Cortex of kidney (tissue), 1 donor: ENCODE measurements around the gene CBLB.
"Not testable (repeated sequence)": the region's sequence is repeated elsewhere in the genome, so short reads cannot be mapped to it uniquely, and the experiment has no call there.

Experiments
- DNase-seq: peaks from one replicate; lab custom pipeline; 2025; lab: John Stamatoyannopoulos, UW

Gene CBLB

GRCh38 chr3:105816833-105817232, 52.0 kb downstream of the CBLB start:
- no peak for DNase-seq

- not testable (repeated sequence) for DNase-seq
Measured at GRCh38 chr3:105815331-105815730, 53.5 kb downstream of the CBLB start.

- no peak for DNase-seq
Measured at GRCh38 chr3:105813710-105814109, 55.1 kb downstream of the CBLB start.

GRCh38 chr3:105812194-105812586, 56.6 kb downstream of the CBLB start:
- no peak for DNase-seq

GRCh38 chr3:105811518-105812193, 57.2 kb downstream of the CBLB start:
- no peak for DNase-seq

GRCh38 chr3:105809208-105809888, 59.5 kb downstream of the CBLB start:
- DNase-seq = no peak

- DNase-seq = no peak
Measured at GRCh38 chr3:105807701-105808100, 61.1 kb downstream of the CBLB start.

- DNase-seq = no peak
Measured at GRCh38 chr3:105807146-105807545, 61.7 kb downstream of the CBLB start.

- DNase-seq = no peak
Measured at GRCh38 chr3:105806359-105806758, 62.5 kb downstream of the CBLB start.

- no peak for DNase-seq
Measured at GRCh38 chr3:105805404-105805803, 63.4 kb downstream of the CBLB start.

- DNase-seq = no peak
Measured at GRCh38 chr3:105802118-105802706, 66.6 kb downstream of the CBLB start.

- no peak for DNase-seq
Measured at GRCh38 chr3:105801397-105801796, 67.4 kb downstream of the CBLB start.

GRCh38 chr3:105800320-105800719, 68.5 kb downstream of the CBLB start:
- DNase-seq = no peak

GRCh38 chr3:105799286-105799685, 69.5 kb downstream of the CBLB start:
- DNase-seq = no peak

- DNase-seq = no peak
Measured at GRCh38 chr3:105798381-105798934, 70.4 kb downstream of the CBLB start.

GRCh38 chr3:105793040-105793439, 75.8 kb downstream of the CBLB start:
- DNase-seq = no peak

- no peak for DNase-seq
Measured at GRCh38 chr3:105791919-105792786, 76.7 kb downstream of the CBLB start.

GRCh38 chr3:105791131-105791530, 77.7 kb downstream of the CBLB start:
- no peak for DNase-seq

- no peak for DNase-seq
Measured at GRCh38 chr3:105790534-105790933, 78.3 kb downstream of the CBLB start.

- DNase-seq = no peak
Measured at GRCh38 chr3:105788593-105788992, 80.2 kb downstream of the CBLB start.

GRCh38 chr3:105787453-105787852, 81.4 kb downstream of the CBLB start:
- DNase-seq = no peak

GRCh38 chr3:105786990-105787389, 81.8 kb downstream of the CBLB start:
- no peak for DNase-seq
